ENCODE results near the gene SERINC3. TPM values are rescaled to one million over a fixed set of nuclear protein-coding genes. Genes with fewer than 3 reads are reported as not detected.

SERINC3 gene
- total and polyA plus RNA-seq, 2 of the 13 experiments (the other 11 are each of a cell fraction or from before 2014, with no cell fraction given): 82.0 to 226 TPM

- TF ChIP-seq HIC2 (CRISPR knock-in tag; IDR thresholded peaks at IDR 0.05; ENCODE audit: low read depth) (0 out of 2 replicates have a peak, but pooled peaks have one; percentile 45), FOXK2 (IDR thresholded peaks at IDR 0.05) (no peak), ZMYM3 (CRISPR knock-in tag; IDR thresholded peaks at IDR 0.05) (peak; percentile 61; the same call in 1 of the 2 replicates), FOXC1 (CRISPR knock-in tag; IDR thresholded peaks at IDR 0.05; ENCODE audit: borderline replicate concordance) (peak; percentile 97), ZNF891 (CRISPR knock-in tag; IDR thresholded peaks at IDR 0.05) (peak; percentile 98), GMEB1 (CRISPR knock-in tag; IDR thresholded peaks at IDR 0.05; ENCODE audit: borderline replicate concordance) (peak; percentile 97), SRSF9 (IDR thresholded peaks at IDR 0.05; ENCODE audit: borderline replicate concordance, insufficient read depth, low read depth, low read length, poor library complexity, severe bottlenecking) (no peak), ZFP41 (CRISPR knock-in tag; IDR thresholded peaks at IDR 0.05; ENCODE audit: borderline replicate concordance) (peak; percentile 96), KLF11 (CRISPR knock-in tag; IDR thresholded peaks at IDR 0.05) (peak; percentile 56; the same call in 1 of the 2 replicates), ZBTB2 (CRISPR knock-in tag; IDR thresholded peaks at IDR 0.05; ENCODE audit: low read depth) (peak; percentile 76), ZNF557 (CRISPR knock-in tag; IDR thresholded peaks at IDR 0.05) (0 out of 2 replicates have a peak, but pooled peaks have one; percentile 24), AHR (CRISPR knock-in tag; IDR thresholded peaks at IDR 0.05) (peak; percentile 98), NFE2L2 (IDR thresholded peaks at IDR 0.05; ENCODE audit: low read length) (no peak)
- TF ChIP-seq, protein P1, sequence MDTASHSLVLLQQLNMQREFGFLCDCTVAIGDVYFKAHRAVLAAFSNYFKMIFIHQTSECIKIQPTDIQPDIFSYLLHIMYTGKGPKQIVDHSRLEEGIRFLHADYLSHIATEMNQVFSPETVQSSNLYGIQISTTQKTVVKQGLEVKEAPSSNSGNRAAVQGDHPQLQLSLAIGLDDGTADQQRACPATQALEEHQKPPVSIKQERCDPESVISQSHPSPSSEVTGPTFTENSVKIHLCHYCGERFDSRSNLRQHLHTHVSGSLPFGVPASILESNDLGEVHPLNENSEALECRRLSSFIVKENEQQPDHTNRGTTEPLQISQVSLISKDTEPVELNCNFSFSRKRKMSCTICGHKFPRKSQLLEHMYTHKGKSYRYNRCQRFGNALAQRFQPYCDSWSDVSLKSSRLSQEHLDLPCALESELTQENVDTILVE (CRISPR knock-in tag; IDR thresholded peaks at IDR 0.05): peak; percentile 65
- TF ChIP-seq, protein P2, sequence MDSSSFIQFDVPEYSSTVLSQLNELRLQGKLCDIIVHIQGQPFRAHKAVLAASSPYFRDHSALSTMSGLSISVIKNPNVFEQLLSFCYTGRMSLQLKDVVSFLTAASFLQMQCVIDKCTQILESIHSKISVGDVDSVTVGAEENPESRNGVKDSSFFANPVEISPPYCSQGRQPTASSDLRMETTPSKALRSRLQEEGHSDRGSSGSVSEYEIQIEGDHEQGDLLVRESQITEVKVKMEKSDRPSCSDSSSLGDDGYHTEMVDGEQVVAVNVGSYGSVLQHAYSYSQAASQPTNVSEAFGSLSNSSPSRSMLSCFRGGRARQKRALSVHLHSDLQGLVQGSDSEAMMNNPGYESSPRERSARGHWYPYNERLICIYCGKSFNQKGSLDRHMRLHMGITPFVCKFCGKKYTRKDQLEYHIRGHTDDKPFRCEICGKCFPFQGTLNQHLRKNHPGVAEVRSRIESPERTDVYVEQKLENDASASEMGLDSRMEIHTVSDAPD (CRISPR knock-in tag; IDR thresholded peaks at IDR 0.05): no peak; the same call in 1 of the 2 replicates
- TF ChIP-seq, protein P3, sequence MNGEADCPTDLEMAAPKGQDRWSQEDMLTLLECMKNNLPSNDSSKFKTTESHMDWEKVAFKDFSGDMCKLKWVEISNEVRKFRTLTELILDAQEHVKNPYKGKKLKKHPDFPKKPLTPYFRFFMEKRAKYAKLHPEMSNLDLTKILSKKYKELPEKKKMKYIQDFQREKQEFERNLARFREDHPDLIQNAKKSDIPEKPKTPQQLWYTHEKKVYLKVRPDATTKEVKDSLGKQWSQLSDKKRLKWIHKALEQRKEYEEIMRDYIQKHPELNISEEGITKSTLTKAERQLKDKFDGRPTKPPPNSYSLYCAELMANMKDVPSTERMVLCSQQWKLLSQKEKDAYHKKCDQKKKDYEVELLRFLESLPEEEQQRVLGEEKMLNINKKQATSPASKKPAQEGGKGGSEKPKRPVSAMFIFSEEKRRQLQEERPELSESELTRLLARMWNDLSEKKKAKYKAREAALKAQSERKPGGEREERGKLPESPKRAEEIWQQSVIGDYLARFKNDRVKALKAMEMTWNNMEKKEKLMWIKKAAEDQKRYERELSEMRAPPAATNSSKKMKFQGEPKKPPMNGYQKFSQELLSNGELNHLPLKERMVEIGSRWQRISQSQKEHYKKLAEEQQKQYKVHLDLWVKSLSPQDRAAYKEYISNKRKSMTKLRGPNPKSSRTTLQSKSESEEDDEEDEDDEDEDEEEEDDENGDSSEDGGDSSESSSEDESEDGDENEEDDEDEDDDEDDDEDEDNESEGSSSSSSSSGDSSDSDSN (CRISPR knock-in tag; IDR thresholded peaks at IDR 0.05): peak; percentile 88; the same call in 1 of the 2 replicates
Observed at GRCh38 chr20:44475694-44476560, 45.9 kb downstream of the SERINC3 start, which contains the start of gene TTPAL (continued).
